ENCODE data around the gene SSBP2.

Gene SSBP2

GRCh38 chr5:81525690-81526089, 225.2 kb downstream of the SSBP2 start:
- H3K4me1 ChIP-seq (ENCODE audit: control insufficient read depth in 2 of 2, insufficient read depth in 2 of 2, low read length in 2 of 2): no peaks in the 10 kb centered on the region
- no peaks in the 10 kb centered on the region for H3K27me3 ChIP-seq (ENCODE audit: control insufficient read depth in 2 of 2, insufficient read depth in 2 of 2, low read length in 2 of 2)
- H3K27ac ChIP-seq (ENCODE audit: low read depth in 2 of 2, low read length in 2 of 2): no peak overlapping the region
- H3K36me3 ChIP-seq (ENCODE audit: control insufficient read depth in 2 of 2, insufficient read depth in 2 of 2, low read length in 2 of 2): no peaks in the 10 kb centered on the region
- no peak overlapping the region for H3K4me3 ChIP-seq (ENCODE audit: low read length in 2 of 2)
- no peak overlapping the region for H3K9ac ChIP-seq (ENCODE audit: low read depth in 1 of 2, low read length in 2 of 2)
- H3K9me3 ChIP-seq (ENCODE audit: control insufficient read depth in 2 of 2, low read length in 2 of 2): no peaks in the 10 kb centered on the region

- Histone ChIP-seq H3K27me3 (ENCODE audit: control insufficient read depth in 2 of 2, insufficient read depth in 2 of 2, low read length in 2 of 2) (no peaks in the 10 kb centered on the region), H3K9ac (ENCODE audit: low read depth in 1 of 2, low read length in 2 of 2) (no peak overlapping the region), H3K4me1 (ENCODE audit: control insufficient read depth in 2 of 2, insufficient read depth in 2 of 2, low read length in 2 of 2) (no peaks in the 10 kb centered on the region), H3K9me3 (ENCODE audit: control insufficient read depth in 2 of 2, low read length in 2 of 2) (no peaks in the 10 kb centered on the region), H3K36me3 (ENCODE audit: control insufficient read depth in 2 of 2, insufficient read depth in 2 of 2, low read length in 2 of 2) (no peaks in the 10 kb centered on the region), H3K4me3 (ENCODE audit: low read length in 2 of 2) (no peak overlapping the region), H3K27ac (ENCODE audit: low read depth in 2 of 2, low read length in 2 of 2) (no peak overlapping the region)
These were observed 226.9 kb downstream of the SSBP2 start for GRCh38 chr5:81524015-81524414.

- no peaks in the 10 kb centered on the region for H3K27me3 ChIP-seq (ENCODE audit: control insufficient read depth in 2 of 2, insufficient read depth in 2 of 2, low read length in 2 of 2)
- H3K27ac ChIP-seq (ENCODE audit: low read depth in 2 of 2, low read length in 2 of 2): no peak overlapping the region
- H3K36me3 ChIP-seq (ENCODE audit: control insufficient read depth in 2 of 2, insufficient read depth in 2 of 2, low read length in 2 of 2): no peaks in the 10 kb centered on the region
- H3K9me3 ChIP-seq (ENCODE audit: control insufficient read depth in 2 of 2, low read length in 2 of 2): no peaks in the 10 kb centered on the region
- H3K4me3 ChIP-seq (ENCODE audit: low read length in 2 of 2): no peak overlapping the region
- no peak overlapping the region for H3K9ac ChIP-seq (ENCODE audit: low read depth in 1 of 2, low read length in 2 of 2)
- H3K4me1 ChIP-seq (ENCODE audit: control insufficient read depth in 2 of 2, insufficient read depth in 2 of 2, low read length in 2 of 2): no peaks in the 10 kb centered on the region
These were observed 228.3 kb downstream of the SSBP2 start for GRCh38 chr5:81522571-81522970.

- H3K4me1 ChIP-seq (ENCODE audit: control insufficient read depth in 2 of 2, insufficient read depth in 2 of 2, low read length in 2 of 2): no peaks in the 10 kb centered on the region
- H3K27me3 ChIP-seq (ENCODE audit: control insufficient read depth in 2 of 2, insufficient read depth in 2 of 2, low read length in 2 of 2): no peaks in the 10 kb centered on the region
- H3K9ac ChIP-seq (ENCODE audit: low read depth in 1 of 2, low read length in 2 of 2): no peak overlapping the region
- no peaks in the 10 kb centered on the region for H3K36me3 ChIP-seq (ENCODE audit: control insufficient read depth in 2 of 2, insufficient read depth in 2 of 2, low read length in 2 of 2)
- no peak overlapping the region for H3K4me3 ChIP-seq (ENCODE audit: low read length in 2 of 2)
- H3K9me3 ChIP-seq (ENCODE audit: control insufficient read depth in 2 of 2, low read length in 2 of 2): no peaks in the 10 kb centered on the region
- no peak overlapping the region for H3K27ac ChIP-seq (ENCODE audit: low read depth in 2 of 2, low read length in 2 of 2)
These were observed 230.1 kb downstream of the SSBP2 start for GRCh38 chr5:81520769-81521168.

GRCh38 chr5:81519217-81519905, 231.5 kb downstream of the SSBP2 start:
- H3K9me3 ChIP-seq (ENCODE audit: control insufficient read depth in 2 of 2, low read length in 2 of 2): no peaks in the 10 kb centered on the region
- H3K27me3 ChIP-seq (ENCODE audit: control insufficient read depth in 2 of 2, insufficient read depth in 2 of 2, low read length in 2 of 2): no peaks in the 10 kb centered on the region
- no peaks in the 10 kb centered on the region for H3K4me1 ChIP-seq (ENCODE audit: control insufficient read depth in 2 of 2, insufficient read depth in 2 of 2, low read length in 2 of 2)
- H3K9ac ChIP-seq (ENCODE audit: low read depth in 1 of 2, low read length in 2 of 2): no peak overlapping the region
- H3K36me3 ChIP-seq (ENCODE audit: control insufficient read depth in 2 of 2, insufficient read depth in 2 of 2, low read length in 2 of 2): no peaks in the 10 kb centered on the region
- H3K27ac ChIP-seq (ENCODE audit: low read depth in 2 of 2, low read length in 2 of 2): no peak overlapping the region
- H3K4me3 ChIP-seq (ENCODE audit: low read length in 2 of 2): no peak overlapping the region

- Histone ChIP-seq H3K36me3 (ENCODE audit: control insufficient read depth in 2 of 2, insufficient read depth in 2 of 2, low read length in 2 of 2) (no peaks in the 10 kb centered on the region), H3K9me3 (ENCODE audit: control insufficient read depth in 2 of 2, low read length in 2 of 2) (no peaks in the 10 kb centered on the region), H3K4me1 (ENCODE audit: control insufficient read depth in 2 of 2, insufficient read depth in 2 of 2, low read length in 2 of 2) (no peaks in the 10 kb centered on the region), H3K27me3 (ENCODE audit: control insufficient read depth in 2 of 2, insufficient read depth in 2 of 2, low read length in 2 of 2) (no peaks in the 10 kb centered on the region), H3K27ac (ENCODE audit: low read depth in 2 of 2, low read length in 2 of 2) (no peak overlapping the region), H3K4me3 (ENCODE audit: low read length in 2 of 2) (no peak overlapping the region), H3K9ac (ENCODE audit: low read depth in 1 of 2, low read length in 2 of 2) (no peak overlapping the region)
These were observed 233.4 kb downstream of the SSBP2 start for GRCh38 chr5:81517462-81517861.

GRCh38 chr5:81516091-81516490, 234.8 kb downstream of the SSBP2 start:
- no peaks in the 10 kb centered on the region for H3K27me3 ChIP-seq (ENCODE audit: control insufficient read depth in 2 of 2, insufficient read depth in 2 of 2, low read length in 2 of 2)
- H3K4me3 ChIP-seq (ENCODE audit: low read length in 2 of 2): no peak overlapping the region

GRCh38 chr5:81513982-81514381, 236.9 kb downstream of the SSBP2 start:
- Histone ChIP-seq H3K4me3 (ENCODE audit: low read length in 2 of 2) (no peak overlapping the region), H3K9me3 (ENCODE audit: control insufficient read depth in 2 of 2, low read length in 2 of 2) (no peaks in the 10 kb centered on the region), H3K4me1 (ENCODE audit: control insufficient read depth in 2 of 2, insufficient read depth in 2 of 2, low read length in 2 of 2) (no peaks in the 10 kb centered on the region), H3K9ac (ENCODE audit: low read depth in 1 of 2, low read length in 2 of 2) (no peak overlapping the region), H3K36me3 (ENCODE audit: control insufficient read depth in 2 of 2, insufficient read depth in 2 of 2, low read length in 2 of 2) (no peaks in the 10 kb centered on the region), H3K27me3 (ENCODE audit: control insufficient read depth in 2 of 2, insufficient read depth in 2 of 2, low read length in 2 of 2) (no peaks in the 10 kb centered on the region), H3K27ac (ENCODE audit: low read depth in 2 of 2, low read length in 2 of 2) (no peak overlapping the region)

More at GRCh38 chr5:81516091-81516490, 234.8 kb downstream of the SSBP2 start:
- H3K27ac ChIP-seq (ENCODE audit: low read depth in 2 of 2, low read length in 2 of 2): no peak overlapping the region
- no peaks in the 10 kb centered on the region for H3K4me1 ChIP-seq (ENCODE audit: control insufficient read depth in 2 of 2, insufficient read depth in 2 of 2, low read length in 2 of 2)
- no peak overlapping the region for H3K9ac ChIP-seq (ENCODE audit: low read depth in 1 of 2, low read length in 2 of 2)
- H3K36me3 ChIP-seq (ENCODE audit: control insufficient read depth in 2 of 2, insufficient read depth in 2 of 2, low read length in 2 of 2): no peaks in the 10 kb centered on the region
- H3K9me3 ChIP-seq (ENCODE audit: control insufficient read depth in 2 of 2, low read length in 2 of 2): no peaks in the 10 kb centered on the region

- no peak overlapping the region for H3K27ac ChIP-seq (ENCODE audit: low read depth in 2 of 2, low read length in 2 of 2)
- no peak overlapping the region for H3K9ac ChIP-seq (ENCODE audit: low read depth in 1 of 2, low read length in 2 of 2)
- no peaks in the 10 kb centered on the region for H3K27me3 ChIP-seq (ENCODE audit: control insufficient read depth in 2 of 2, insufficient read depth in 2 of 2, low read length in 2 of 2)
- H3K4me1 ChIP-seq (ENCODE audit: control insufficient read depth in 2 of 2, insufficient read depth in 2 of 2, low read length in 2 of 2): no peaks in the 10 kb centered on the region
- no peaks in the 10 kb centered on the region for H3K9me3 ChIP-seq (ENCODE audit: control insufficient read depth in 2 of 2, low read length in 2 of 2)
- no peak overlapping the region for H3K4me3 ChIP-seq (ENCODE audit: low read length in 2 of 2)
- H3K36me3 ChIP-seq (ENCODE audit: control insufficient read depth in 2 of 2, insufficient read depth in 2 of 2, low read length in 2 of 2): no peaks in the 10 kb centered on the region
These were observed 237.4 kb downstream of the SSBP2 start for GRCh38 chr5:81513473-81513872.

GRCh38 chr5:81506900-81507588, 243.9 kb downstream of the SSBP2 start:
- H3K4me3 ChIP-seq (ENCODE audit: low read length in 2 of 2): no peak overlapping the region
- H3K4me1 ChIP-seq (ENCODE audit: control insufficient read depth in 2 of 2, insufficient read depth in 2 of 2, low read length in 2 of 2): no peaks in the 10 kb centered on the region
- no peak overlapping the region for H3K27ac ChIP-seq (ENCODE audit: low read depth in 2 of 2, low read length in 2 of 2)
- no peaks in the 10 kb centered on the region for H3K36me3 ChIP-seq (ENCODE audit: control insufficient read depth in 2 of 2, insufficient read depth in 2 of 2, low read length in 2 of 2)
- H3K9me3 ChIP-seq (ENCODE audit: control insufficient read depth in 2 of 2, low read length in 2 of 2): no peaks in the 10 kb centered on the region
- no peak overlapping the region for H3K9ac ChIP-seq (ENCODE audit: low read depth in 1 of 2, low read length in 2 of 2)
- H3K27me3 ChIP-seq (ENCODE audit: control insufficient read depth in 2 of 2, insufficient read depth in 2 of 2, low read length in 2 of 2): no peaks in the 10 kb centered on the region
